GM12873 (cell line): ENCODE data around the gene MEDAG.

Source experiments
- TF ChIP-seq, protein P1 (sequence below): IDR thresholded peaks from 2 replicates; pipeline ENCODE4 v1.5.1; 2012; ENCODE audit warnings: low read depth, mild to moderate bottlenecking, moderate library complexity, low read length, control low read depth; ENCODE audit not compliant: insufficient read depth; ENCODE audit errors: missing control alignments

The MEDAG gene

DNA sequence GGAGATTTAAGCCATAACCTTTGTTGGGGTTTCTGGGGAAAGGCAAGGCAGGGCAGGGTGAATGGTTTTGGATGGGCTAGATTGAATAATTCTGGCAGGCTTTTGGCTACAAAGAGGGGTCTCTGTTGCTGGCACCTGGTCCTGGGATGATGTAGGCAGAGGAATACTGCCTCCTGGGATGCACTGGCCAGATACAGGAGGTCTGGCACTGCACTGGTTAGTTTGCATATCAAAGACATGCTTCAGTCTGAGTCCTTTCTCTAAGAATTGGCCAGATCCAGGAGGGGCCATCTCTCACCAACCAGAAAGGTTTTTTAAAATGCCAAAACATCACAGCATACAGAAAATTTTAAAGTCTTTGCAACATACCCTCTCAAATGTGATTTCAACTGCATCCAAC lies 8.0 kb upstream of the MEDAG start:
- TF ChIP-seq, protein P1, sequence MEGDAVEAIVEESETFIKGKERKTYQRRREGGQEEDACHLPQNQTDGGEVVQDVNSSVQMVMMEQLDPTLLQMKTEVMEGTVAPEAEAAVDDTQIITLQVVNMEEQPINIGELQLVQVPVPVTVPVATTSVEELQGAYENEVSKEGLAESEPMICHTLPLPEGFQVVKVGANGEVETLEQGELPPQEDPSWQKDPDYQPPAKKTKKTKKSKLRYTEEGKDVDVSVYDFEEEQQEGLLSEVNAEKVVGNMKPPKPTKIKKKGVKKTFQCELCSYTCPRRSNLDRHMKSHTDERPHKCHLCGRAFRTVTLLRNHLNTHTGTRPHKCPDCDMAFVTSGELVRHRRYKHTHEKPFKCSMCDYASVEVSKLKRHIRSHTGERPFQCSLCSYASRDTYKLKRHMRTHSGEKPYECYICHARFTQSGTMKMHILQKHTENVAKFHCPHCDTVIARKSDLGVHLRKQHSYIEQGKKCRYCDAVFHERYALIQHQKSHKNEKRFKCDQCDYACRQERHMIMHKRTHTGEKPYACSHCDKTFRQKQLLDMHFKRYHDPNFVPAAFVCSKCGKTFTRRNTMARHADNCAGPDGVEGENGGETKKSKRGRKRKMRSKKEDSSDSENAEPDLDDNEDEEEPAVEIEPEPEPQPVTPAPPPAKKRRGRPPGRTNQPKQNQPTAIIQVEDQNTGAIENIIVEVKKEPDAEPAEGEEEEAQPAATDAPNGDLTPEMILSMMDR = no peak

DNA sequence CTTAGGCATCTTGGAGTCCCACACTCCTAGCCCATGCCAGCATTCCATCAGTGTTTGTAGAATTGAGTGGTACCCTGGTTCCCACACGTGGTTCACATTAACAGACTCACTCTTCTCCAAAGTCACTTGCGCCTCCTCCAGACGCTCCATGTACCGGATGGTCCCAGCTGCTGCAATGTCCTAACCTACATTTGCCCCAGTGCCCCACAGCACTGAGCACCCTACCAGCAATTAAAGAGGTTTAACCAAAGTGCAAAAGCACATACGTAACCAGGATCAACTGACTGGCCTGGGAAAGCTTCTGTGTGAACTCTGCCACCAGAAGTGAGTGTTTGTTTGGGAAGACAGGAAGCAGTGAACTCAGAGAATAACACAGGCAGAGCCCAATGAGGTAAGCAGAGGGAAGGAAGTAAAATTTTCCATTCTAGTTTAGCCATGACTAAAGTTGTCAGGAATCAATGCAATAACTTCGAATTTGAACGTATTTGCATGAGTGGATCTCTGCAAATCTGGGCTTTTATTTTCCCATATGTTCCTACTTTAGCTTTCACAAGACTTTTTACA lies 7.3 kb upstream of the MEDAG start:
- TF ChIP-seq, protein P1 = no peak

DNA sequence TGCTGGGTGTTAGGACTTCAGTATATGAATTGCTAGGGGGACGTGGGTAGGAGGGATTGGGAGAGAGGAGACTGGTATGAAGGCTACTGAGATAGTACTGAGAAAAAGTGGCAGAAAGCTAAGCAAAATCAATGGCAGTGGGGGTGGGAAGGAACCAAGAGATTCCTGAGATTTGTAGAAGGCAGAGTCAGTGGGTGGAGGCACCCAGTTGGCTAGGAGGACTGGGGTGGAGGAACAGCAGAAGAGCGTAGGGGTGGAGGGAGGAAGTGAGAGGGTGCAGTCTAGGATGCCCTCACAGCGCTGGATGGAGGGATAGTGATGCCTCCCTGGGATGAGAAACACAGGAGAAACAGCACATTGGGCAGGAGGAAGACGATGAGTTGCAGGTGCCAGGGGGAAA lies 5.6 kb upstream of the MEDAG start:
- TF ChIP-seq, protein P1 = no peak

DNA sequence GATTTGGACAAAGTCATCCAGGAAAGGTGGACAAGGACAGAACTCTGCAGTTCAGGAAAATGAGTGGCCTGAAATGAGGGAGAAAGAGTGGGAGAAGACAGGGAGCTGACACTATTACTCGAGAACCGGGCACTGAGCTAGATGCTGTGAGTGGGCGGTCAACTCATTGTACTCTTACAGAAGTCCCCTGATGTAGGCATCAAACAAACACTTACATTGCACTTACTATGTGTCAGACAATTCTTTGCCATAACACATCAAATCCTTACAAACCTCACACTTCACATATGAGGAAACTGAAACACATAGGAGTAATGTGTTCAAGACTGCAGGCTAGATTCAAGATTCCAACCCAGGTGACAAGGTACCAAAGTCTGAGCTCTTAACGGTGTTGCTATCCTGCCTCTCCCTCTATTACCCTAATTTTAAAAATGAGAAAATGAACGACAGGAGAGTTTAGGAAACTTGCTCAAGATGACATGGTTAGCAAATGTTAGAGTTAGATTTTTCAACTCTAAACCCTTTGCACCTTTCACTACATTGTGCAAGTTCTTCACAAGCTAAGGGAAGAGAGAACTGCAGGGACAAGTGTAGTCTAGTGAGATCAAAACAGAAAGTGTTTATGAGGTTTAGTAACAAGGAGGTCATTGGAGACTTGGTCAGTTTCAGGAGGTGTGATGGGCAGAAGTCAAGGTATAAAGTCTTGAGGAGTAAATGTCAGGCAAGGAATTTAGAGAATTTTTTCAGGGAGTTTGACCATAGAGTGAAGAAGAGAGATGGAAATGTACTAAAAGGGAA lies 4.9 kb upstream of the MEDAG start:
- TF ChIP-seq, protein P1 = no peak

DNA sequence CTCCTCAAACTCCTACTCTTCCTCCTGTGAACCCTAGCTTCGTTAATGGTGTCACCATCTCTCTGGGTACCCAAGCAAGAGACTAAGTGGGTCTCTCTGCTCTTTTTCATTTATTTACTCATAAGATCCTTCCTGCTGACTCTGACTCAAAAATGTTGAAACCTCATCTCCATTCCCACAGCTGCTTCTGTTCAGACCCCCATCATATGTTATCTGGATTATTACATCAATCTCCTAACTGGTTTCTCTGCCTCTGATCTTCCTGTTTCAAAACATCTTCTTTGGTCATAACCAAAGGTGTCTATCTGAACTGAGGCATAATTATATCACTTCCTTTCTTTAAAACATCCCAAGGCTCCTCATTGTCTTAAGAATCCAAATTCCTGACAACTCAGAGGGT lies 2.0 kb upstream of the MEDAG start:
- TF ChIP-seq, protein P1 = no peak

DNA sequence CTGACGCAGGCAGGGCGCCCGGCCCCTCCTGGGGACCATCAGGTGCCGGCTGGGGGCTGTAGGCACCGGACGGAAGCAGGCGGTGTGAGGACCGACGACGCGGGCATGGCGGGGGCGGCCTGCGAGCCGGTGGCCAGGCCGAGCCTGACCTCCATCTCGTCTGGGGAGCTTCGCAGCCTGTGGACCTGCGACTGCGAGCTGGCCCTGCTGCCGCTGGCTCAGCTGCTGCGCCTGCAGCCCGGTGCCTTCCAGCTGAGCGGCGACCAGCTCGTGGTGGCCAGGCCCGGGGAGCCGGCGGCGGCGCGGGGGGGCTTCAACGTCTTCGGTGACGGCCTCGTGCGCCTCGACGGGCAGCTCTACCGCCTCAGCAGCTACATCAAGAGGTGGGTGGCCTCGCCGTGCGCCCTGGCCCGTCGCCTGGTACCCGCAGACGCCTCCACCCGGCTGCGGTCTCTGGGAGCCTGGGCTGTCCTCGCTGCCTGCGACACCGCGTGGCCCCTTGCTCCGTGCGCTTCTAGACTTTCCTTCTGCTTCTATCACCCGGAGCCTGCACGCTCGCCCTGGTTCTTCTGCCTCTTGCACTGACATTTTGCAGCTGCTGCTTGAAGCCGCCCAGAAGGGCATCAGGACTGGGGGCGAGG lies 460 bp downstream of the MEDAG start:
- TF ChIP-seq, protein P1 = no peak

DNA sequence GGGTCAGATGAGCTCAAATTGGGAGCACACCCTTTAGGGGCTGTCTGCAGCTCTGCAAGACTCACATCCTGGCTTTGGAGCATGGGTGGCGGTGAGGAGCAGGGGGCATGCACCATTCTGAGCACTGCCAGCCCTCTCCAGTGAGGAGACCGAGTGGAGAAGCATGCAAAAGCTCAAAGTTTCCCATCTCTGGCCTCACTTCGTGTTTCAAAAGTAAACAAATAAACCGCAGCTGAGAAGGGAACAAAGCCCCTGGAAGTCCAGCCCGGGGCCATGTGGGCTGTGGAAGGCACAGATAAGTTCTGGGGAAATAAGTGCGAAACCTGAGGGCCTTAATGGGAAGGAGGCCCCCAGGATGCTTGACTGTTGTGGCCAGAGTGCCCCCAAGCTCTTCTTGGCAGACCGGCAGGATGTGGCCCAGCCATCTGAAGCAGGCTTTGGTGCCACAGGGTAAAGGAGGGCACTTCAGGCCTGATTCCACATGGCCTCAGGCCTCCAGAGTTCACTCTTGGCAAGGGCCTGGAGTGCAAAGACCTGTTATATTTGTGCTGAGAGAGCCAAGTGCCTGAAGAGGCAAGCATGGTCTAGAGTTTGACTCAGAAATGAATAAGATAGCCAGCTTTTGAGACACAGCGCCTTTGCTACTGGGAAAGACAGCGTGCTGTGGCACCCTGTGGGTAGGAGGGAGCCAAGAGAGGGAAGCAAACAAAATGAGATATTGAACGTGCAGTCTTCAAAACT lies 1.2 kb downstream of the MEDAG start:
- TF ChIP-seq, protein P1 = no peak
